ENCODE data around the gene PDHX. TPM values are rescaled to one million over a fixed set of nuclear protein-coding genes. Genes with fewer than 3 reads are reported as not detected.

Gene PDHX
- polyA plus RNA-seq, 1 donor (not counting 4 experiments of a cell fraction or from before 2014, with no cell fraction given), result 28.5 TPM

GRCh38 chr11:34997952-34998528 lies 81.6 kb downstream of the PDHX start:
- Histone ChIP-seq H3K27ac (ENCODE audit: control insufficient read depth, insufficient read depth, low read length) (peak overlapping the region; percentile 71), H2AFZ (ENCODE audit: control insufficient read depth, low read length) (no peak overlapping the region), H3K36me3 (ENCODE audit: control insufficient read depth in 2 of 2, extremely low read depth in 1 of 2, insufficient read depth in 2 of 2, low read length in 2 of 2) (no peaks in the 10 kb centered on the region), H3K79me2 (ENCODE audit: control insufficient read depth, insufficient read depth, low read length) (peaks cover 3% of the 10 kb centered on the region), H4K20me1 (ENCODE audit: control insufficient read depth, extremely low read depth, insufficient read depth, low read length) (no peaks in the 10 kb centered on the region), H3K9me1 (ENCODE audit: control insufficient read depth, extremely low read depth, insufficient read depth, low read length) (no peaks in the 10 kb centered on the region), H3K9me3 (ENCODE audit: control insufficient read depth, low read depth, low read length) (no peaks in the 10 kb centered on the region), H3K4me3 (ENCODE audit: control insufficient read depth in 2 of 3, extremely low read depth in 1 of 3, insufficient read depth in 2 of 3, low read depth in 1 of 3, low read length in 3 of 3) (peak overlapping the region in 2 of 3 experiments; percentile 51 to 58), H3K27me3 (ENCODE audit: control insufficient read depth, extremely low read depth, insufficient read depth, low read length) (no peaks in the 10 kb centered on the region), H3K4me2 (ENCODE audit: control insufficient read depth, extremely low read depth, insufficient read depth, low read depth, low read length) (peak overlapping the region; percentile 81), H3K4me1 (ENCODE audit: control insufficient read depth, extremely low read depth, insufficient read depth, low read length) (peaks cover 11% of the 10 kb centered on the region), H3K9ac (ENCODE audit: control insufficient read depth, extremely low read depth, insufficient read depth, low read length) (peak overlapping the region; percentile 54)
- no peak for FAIRE-seq
- no peak for DNase-seq (ENCODE audit: low read depth, low spot score)
- TF ChIP-seq EZH2 (IDR thresholded peaks at IDR 0.05; ENCODE audit: low read length) (no peak), CTCF (optimal IDR thresholded peaks at IDR 0.05 in 1 of 3, IDR thresholded peaks at IDR 0.05 in 1 of 3, conservative IDR thresholded peaks at IDR 0.05 in 1 of 3; ENCODE audit: extremely low read depth in 1 of 3, insufficient read depth in 2 of 3, low read length in 3 of 3) (peak in 1 of 3 experiments; percentile 51)
- dilution Hi-C loops (cut with MboI; ENCODE audit: extremely low pct_ligation_motif_present, low sequenced_read_pairs), result no loop called here

GRCh38 chr11:34999453-34999852 lies 83.0 kb downstream of the PDHX start:
- Histone ChIP-seq H3K4me2 (ENCODE audit: control insufficient read depth, extremely low read depth, insufficient read depth, low read depth, low read length) (no peak overlapping the region), H3K27me3 (ENCODE audit: control insufficient read depth, extremely low read depth, insufficient read depth, low read length) (no peaks in the 10 kb centered on the region), H3K79me2 (ENCODE audit: control insufficient read depth, insufficient read depth, low read length) (peaks cover 3% of the 10 kb centered on the region), H3K27ac (ENCODE audit: control insufficient read depth, insufficient read depth, low read length) (no peak overlapping the region), H3K36me3 (ENCODE audit: control insufficient read depth in 2 of 2, extremely low read depth in 1 of 2, insufficient read depth in 2 of 2, low read length in 2 of 2) (no peaks in the 10 kb centered on the region), H3K4me1 (ENCODE audit: control insufficient read depth, extremely low read depth, insufficient read depth, low read length) (peaks cover 14% of the 10 kb centered on the region), H3K9ac (ENCODE audit: control insufficient read depth, extremely low read depth, insufficient read depth, low read length) (no peak overlapping the region), H4K20me1 (ENCODE audit: control insufficient read depth, extremely low read depth, insufficient read depth, low read length) (no peaks in the 10 kb centered on the region), H3K9me3 (ENCODE audit: control insufficient read depth, low read depth, low read length) (no peaks in the 10 kb centered on the region), H2AFZ (ENCODE audit: control insufficient read depth, low read length) (no peak overlapping the region), H3K4me3 (ENCODE audit: control insufficient read depth in 2 of 3, extremely low read depth in 1 of 3, insufficient read depth in 2 of 3, low read depth in 1 of 3, low read length in 3 of 3) (no peak overlapping the region), H3K9me1 (ENCODE audit: control insufficient read depth, extremely low read depth, insufficient read depth, low read length) (no peaks in the 10 kb centered on the region)
- FAIRE-seq, result no peak
- no peak for TF ChIP-seq CTCF (optimal IDR thresholded peaks at IDR 0.05 in 1 of 3, IDR thresholded peaks at IDR 0.05 in 1 of 3, conservative IDR thresholded peaks at IDR 0.05 in 1 of 3; ENCODE audit: extremely low read depth in 1 of 3, insufficient read depth in 2 of 3, low read length in 3 of 3)
- TF ChIP-seq EZH2 (IDR thresholded peaks at IDR 0.05; ENCODE audit: low read length), result no peak
- dilution Hi-C loops (cut with MboI; ENCODE audit: extremely low pct_ligation_motif_present, low sequenced_read_pairs), result no loop called here
- DNase-seq (ENCODE audit: low read depth, low spot score), result no peak

All from keratinocyte (primary cell).